Nephron progenitor cell (in vitro differentiated cells): ENCODE data around the gene SAXO1.

Experiments
- DNase-seq: peaks from one replicate; pipeline ENCODE4 v3.0.0; 2021
- H3K27ac Mint-ChIP-seq: 2 replicates; pipeline ENCODE4 v1.8.0; 2021; ENCODE audit warnings: mild to moderate bottlenecking, moderate library complexity, mixed read lengths
- H3K27me3 Mint-ChIP-seq: 2 replicates; pipeline ENCODE4 v1.8.0; 2021; ENCODE audit warnings: mild to moderate bottlenecking, low read depth, mixed read lengths; ENCODE audit not compliant: poor library complexity
- H3K36me3 Mint-ChIP-seq: 2 replicates; pipeline ENCODE4 v1.8.0; 2021; ENCODE audit warnings: low read depth, mixed read lengths
- H3K4me1 Mint-ChIP-seq: 2 replicates; pipeline ENCODE4 v1.8.0; 2021; ENCODE audit warnings: mixed read lengths
- H3K4me3 Mint-ChIP-seq: 2 replicates; pipeline ENCODE4 v1.8.0; 2021; ENCODE audit warnings: mild to moderate bottlenecking, moderate library complexity, mixed read lengths
- H3K9me3 Mint-ChIP-seq: 2 replicates; pipeline ENCODE4 v1.8.0; 2021; ENCODE audit warnings: mild to moderate bottlenecking, moderate library complexity, mixed read lengths
- TF ChIP-seq, protein P1 (sequence below): fragments of 200-600 bp; sonication (generic); IDR thresholded peaks from 2 replicates; pipeline ENCODE4 v1.5.0; 2021; ENCODE audit warnings: antibody characterized with exemption

SAXO1 gene

GRCh38 chr9:18910916-18911315, 122.1 kb downstream of the SAXO1 start:
- Mint-ChIP-seq H3K27me3 (peaks cover 9% of the 10 kb centered on the region), H3K4me3 (no peak overlapping the region), H3K36me3 (no peaks in the 10 kb centered on the region), H3K27ac (no peak overlapping the region), H3K9me3 (no peaks in the 10 kb centered on the region), H3K4me1 (peaks cover 69% of the 10 kb centered on the region)
- no peak for DNase-seq
- TF ChIP-seq, protein P1, sequence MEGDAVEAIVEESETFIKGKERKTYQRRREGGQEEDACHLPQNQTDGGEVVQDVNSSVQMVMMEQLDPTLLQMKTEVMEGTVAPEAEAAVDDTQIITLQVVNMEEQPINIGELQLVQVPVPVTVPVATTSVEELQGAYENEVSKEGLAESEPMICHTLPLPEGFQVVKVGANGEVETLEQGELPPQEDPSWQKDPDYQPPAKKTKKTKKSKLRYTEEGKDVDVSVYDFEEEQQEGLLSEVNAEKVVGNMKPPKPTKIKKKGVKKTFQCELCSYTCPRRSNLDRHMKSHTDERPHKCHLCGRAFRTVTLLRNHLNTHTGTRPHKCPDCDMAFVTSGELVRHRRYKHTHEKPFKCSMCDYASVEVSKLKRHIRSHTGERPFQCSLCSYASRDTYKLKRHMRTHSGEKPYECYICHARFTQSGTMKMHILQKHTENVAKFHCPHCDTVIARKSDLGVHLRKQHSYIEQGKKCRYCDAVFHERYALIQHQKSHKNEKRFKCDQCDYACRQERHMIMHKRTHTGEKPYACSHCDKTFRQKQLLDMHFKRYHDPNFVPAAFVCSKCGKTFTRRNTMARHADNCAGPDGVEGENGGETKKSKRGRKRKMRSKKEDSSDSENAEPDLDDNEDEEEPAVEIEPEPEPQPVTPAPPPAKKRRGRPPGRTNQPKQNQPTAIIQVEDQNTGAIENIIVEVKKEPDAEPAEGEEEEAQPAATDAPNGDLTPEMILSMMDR = no peak

GRCh38 chr9:18910435-18910834, 122.6 kb downstream of the SAXO1 start:
- Mint-ChIP-seq H3K27ac (no peak overlapping the region), H3K9me3 (no peaks in the 10 kb centered on the region), H3K27me3 (peaks cover 9% of the 10 kb centered on the region), H3K36me3 (no peaks in the 10 kb centered on the region), H3K4me1 (peaks cover 74% of the 10 kb centered on the region), H3K4me3 (no peak overlapping the region)
- no peak for DNase-seq
- TF ChIP-seq, protein P1 = no peak

GRCh38 chr9:18909140-18910018, 123.6 kb downstream of the SAXO1 start:
- Mint-ChIP-seq H3K27me3 (peaks cover 9% of the 10 kb centered on the region), H3K4me1 (peaks cover 84% of the 10 kb centered on the region), H3K4me3 (no peak overlapping the region), H3K36me3 (no peaks in the 10 kb centered on the region), H3K27ac (peak overlapping the region; percentile 85), H3K9me3 (peaks cover 3% of the 10 kb centered on the region)
- TF ChIP-seq, protein P1 = no peak
- no peak for DNase-seq

DNA sequence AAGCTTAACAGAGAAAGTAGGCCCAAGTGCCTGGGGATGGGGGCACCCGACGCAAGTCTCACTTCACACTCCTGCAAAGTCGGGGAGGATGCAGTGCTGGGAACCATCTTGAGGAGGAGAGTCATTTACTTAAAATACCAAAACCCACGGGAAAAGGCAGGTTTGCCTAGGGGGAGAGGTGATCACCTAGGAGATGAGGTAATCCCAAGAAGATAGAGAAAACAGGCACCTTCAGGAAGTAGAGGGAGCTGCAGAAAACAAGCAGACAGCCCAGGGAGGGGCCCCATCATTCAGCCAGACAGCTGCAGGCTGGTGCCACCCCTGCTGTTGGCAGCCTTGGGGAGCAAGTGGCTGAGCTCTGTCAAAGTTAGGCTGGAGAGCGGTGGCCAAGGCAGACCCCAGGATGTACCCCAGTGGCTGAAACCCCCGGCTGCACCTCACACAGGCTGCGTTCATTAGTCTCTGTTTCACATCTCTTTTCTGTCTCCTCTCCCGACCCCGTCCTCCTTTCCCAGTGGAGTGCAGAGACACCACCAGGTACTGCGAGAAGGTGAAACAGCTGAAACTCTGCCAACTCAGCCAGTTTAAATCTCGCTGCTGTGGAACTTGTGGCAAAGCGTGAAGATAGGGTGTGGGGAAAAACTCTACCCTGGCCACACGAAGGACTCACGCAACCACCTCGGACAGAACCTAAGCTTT, 124.9 kb downstream of the SAXO1 start:
- peaks cover 75% of the 10 kb centered on the region for H3K4me1 Mint-ChIP-seq
- peak overlapping the region; percentile 47 for H3K4me3 Mint-ChIP-seq
- peaks cover 11% of the 10 kb centered on the region for H3K9me3 Mint-ChIP-seq
- H3K36me3 Mint-ChIP-seq = no peaks in the 10 kb centered on the region
- peaks cover 9% of the 10 kb centered on the region for H3K27me3 Mint-ChIP-seq
- no peak for DNase-seq
- TF ChIP-seq, protein P1 = no peak
- H3K27ac Mint-ChIP-seq = peak overlapping the region; percentile 97

DNA sequence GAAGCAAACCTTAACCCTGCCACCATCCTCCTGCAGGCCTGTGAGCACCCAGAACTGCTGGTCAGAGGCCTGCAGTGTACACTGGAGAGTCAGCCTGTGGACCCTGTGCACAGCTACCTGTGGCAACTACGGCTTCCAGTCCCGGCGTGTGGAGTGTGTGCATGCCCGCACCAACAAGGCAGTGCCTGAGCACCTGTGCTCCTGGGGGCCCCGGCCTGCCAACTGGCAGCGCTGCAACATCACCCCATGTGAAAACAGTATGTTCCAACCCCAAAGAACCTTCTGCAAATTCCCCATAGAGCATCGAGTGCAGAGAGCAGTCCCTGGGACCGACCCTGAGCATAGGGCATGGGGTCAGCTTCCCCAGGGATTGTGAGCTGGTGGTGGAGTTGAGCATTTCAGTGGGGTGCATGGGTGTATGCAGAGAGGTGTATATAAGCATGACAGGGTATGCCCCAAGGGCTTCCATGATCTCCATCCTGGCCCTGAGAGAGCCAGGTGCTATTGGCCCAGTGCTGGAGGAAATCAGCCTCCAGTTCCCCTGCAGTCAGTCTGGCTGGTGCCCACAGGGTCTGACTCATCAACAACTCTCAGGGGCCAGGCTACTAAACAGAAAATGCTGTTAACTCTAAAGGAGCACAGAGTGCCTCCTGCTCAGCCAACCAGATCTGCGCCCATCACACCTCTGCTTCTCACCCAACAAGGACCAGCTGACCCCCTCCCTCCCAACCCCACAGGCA, 126.2 kb downstream of the SAXO1 start:
- no peak overlapping the region for H3K27ac Mint-ChIP-seq
- H3K36me3 Mint-ChIP-seq = peaks cover 9% of the 10 kb centered on the region
- H3K4me1 Mint-ChIP-seq = peaks cover 72% of the 10 kb centered on the region
- H3K4me3 Mint-ChIP-seq = no peak overlapping the region
- no peak for DNase-seq
- TF ChIP-seq, protein P1 = no peak
- peaks cover 5% of the 10 kb centered on the region for H3K27me3 Mint-ChIP-seq
- peaks cover 23% of the 10 kb centered on the region for H3K9me3 Mint-ChIP-seq
